ENCODE data around the gene HMMR.

Gene HMMR

DNA sequence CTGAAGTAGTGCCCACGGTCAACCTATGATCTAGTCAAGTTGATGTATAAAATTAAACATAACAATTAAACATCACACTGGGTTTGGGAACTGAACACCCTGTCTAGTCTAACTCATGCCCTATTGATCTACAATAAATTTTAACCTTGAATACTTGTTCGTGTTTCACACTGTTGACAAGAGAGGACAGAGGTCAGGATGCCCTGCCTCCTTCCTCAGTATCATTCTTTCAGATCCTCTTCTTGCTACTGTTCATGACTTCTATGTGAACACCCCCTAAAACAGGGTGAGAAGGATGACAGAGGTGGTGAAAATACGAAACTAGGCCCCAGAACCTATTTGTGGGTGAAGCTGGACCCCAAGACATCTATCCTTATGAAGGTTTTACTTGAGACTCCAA, 36.9 kb downstream of the HMMR start:
- no peak overlapping the region for H3K4me3 ChIP-seq (ENCODE audit: low read length)
- no peaks in the 10 kb centered on the region for H3K9me2 ChIP-seq (replicated peaks; ENCODE audit: insufficient read depth, low read length)
- H3K9me3 ChIP-seq (replicated peaks; ENCODE audit: insufficient read depth, low read length), result no peaks in the 10 kb centered on the region
- no peaks in the 10 kb centered on the region for H3K27me3 ChIP-seq (replicated peaks; ENCODE audit: insufficient read depth, low read length)
- no peaks in the 10 kb centered on the region for H3K4me1 ChIP-seq (ENCODE audit: low read length)
- H3K79me2 ChIP-seq (ENCODE audit: low read length), result no peaks in the 10 kb centered on the region
- no peak overlapping the region for H2AFZ ChIP-seq (ENCODE audit: low read length)
- TF ChIP-seq, protein P1, sequence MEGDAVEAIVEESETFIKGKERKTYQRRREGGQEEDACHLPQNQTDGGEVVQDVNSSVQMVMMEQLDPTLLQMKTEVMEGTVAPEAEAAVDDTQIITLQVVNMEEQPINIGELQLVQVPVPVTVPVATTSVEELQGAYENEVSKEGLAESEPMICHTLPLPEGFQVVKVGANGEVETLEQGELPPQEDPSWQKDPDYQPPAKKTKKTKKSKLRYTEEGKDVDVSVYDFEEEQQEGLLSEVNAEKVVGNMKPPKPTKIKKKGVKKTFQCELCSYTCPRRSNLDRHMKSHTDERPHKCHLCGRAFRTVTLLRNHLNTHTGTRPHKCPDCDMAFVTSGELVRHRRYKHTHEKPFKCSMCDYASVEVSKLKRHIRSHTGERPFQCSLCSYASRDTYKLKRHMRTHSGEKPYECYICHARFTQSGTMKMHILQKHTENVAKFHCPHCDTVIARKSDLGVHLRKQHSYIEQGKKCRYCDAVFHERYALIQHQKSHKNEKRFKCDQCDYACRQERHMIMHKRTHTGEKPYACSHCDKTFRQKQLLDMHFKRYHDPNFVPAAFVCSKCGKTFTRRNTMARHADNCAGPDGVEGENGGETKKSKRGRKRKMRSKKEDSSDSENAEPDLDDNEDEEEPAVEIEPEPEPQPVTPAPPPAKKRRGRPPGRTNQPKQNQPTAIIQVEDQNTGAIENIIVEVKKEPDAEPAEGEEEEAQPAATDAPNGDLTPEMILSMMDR (IDR thresholded peaks at IDR 0.05; ENCODE audit: low read length), result no peak
- TF ChIP-seq EZH2phosphoT487 (IDR thresholded peaks at IDR 0.05; ENCODE audit: low read length), result no peak
- TF ChIP-seq EZH2 (optimal IDR thresholded peaks at IDR 0.05; ENCODE audit: low read depth, low read length), result no peak
- H4K20me1 ChIP-seq (ENCODE audit: insufficient read depth, low read length), result no peaks in the 10 kb centered on the region
- no peak for DNase-seq
- H3K27ac ChIP-seq (ENCODE audit: low read length), result no peak overlapping the region
- no peaks in the 10 kb centered on the region for H3F3A ChIP-seq (ENCODE audit: insufficient read depth, low read length)
- H3K36me3 ChIP-seq (replicated peaks; ENCODE audit: insufficient read depth, low read length), result no peaks in the 10 kb centered on the region
- no peak overlapping the region for H3K9ac ChIP-seq (ENCODE audit: low read length)
- no peak overlapping the region for H3K4me2 ChIP-seq (ENCODE audit: low read depth, low read length)

DNA sequence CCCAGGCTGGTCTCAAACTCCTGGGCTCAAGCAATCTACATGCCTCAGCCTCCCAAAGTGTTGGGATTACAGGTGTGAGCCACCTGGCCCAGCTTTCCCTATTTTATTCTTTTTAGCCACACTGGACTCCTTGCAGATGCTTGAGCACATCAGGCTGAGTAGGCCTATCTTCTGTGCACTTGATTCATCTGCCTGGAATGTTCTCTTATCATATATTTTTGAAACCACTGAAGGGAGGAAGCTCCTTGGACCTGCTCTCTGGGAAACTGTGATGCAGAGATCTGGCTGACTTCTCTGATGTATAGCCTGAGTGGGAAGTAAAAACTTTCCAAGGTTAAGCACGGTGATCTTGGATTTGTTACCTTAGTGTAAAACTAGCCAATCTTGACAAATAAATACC, 38.5 kb downstream of the HMMR start:
- DNase-seq, result no peak
- Histone ChIP-seq H3K9me2 (replicated peaks; ENCODE audit: insufficient read depth, low read length) (no peaks in the 10 kb centered on the region), H2AFZ (ENCODE audit: low read length) (no peak overlapping the region)

DNA sequence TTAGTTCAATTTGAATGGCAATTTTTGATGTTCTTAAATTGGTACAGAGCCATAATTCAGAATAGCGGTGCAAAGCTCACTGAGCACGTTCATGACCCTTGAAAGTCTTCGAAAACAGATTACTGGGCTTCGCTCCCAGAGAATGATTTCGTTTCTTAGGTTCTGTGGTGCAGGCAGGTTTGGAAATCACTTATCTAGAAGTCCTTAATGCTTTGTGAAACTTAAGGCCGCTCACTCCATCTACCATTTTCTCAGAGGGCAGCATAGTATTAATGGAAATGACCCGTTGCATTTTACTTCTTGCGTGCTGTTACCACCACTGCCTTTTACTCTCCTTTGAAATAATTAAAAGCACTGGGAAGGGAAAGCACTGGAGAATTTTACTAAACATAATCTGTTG, 42.1 kb downstream of the HMMR start:
- peaks cover 17% of the 10 kb centered on the region for H3K79me2 ChIP-seq (ENCODE audit: low read length)
- H2AFZ ChIP-seq (ENCODE audit: low read length), result peak overlapping the region; percentile 74
- no peaks in the 10 kb centered on the region for H3K9me2 ChIP-seq (replicated peaks; ENCODE audit: insufficient read depth, low read length)
- H3K4me3 ChIP-seq (ENCODE audit: low read length), result peak overlapping the region; percentile 84
- H3K4me2 ChIP-seq (ENCODE audit: low read depth, low read length), result peak overlapping the region; percentile 76
- peak overlapping the region; percentile 94; the same call in 1 of the 2 replicates for H3K9ac ChIP-seq (ENCODE audit: low read length)
- TF ChIP-seq EZH2phosphoT487 (IDR thresholded peaks at IDR 0.05; ENCODE audit: low read length) (no peak), EZH2 (optimal IDR thresholded peaks at IDR 0.05; ENCODE audit: low read depth, low read length) (no peak)
- TF ChIP-seq, protein P1 (IDR thresholded peaks at IDR 0.05; ENCODE audit: low read length), result no peak
- H3K4me1 ChIP-seq (ENCODE audit: low read length), result peaks cover 3% of the 10 kb centered on the region; the same call in 1 of the 2 replicates
- H3K27me3 ChIP-seq (replicated peaks; ENCODE audit: insufficient read depth, low read length), result no peaks in the 10 kb centered on the region
- peak; percentile 8 for DNase-seq
- H4K20me1 ChIP-seq (ENCODE audit: insufficient read depth, low read length), result no peaks in the 10 kb centered on the region
- H3K36me3 ChIP-seq (replicated peaks; ENCODE audit: insufficient read depth, low read length), result no peaks in the 10 kb centered on the region
- H3F3A ChIP-seq (ENCODE audit: insufficient read depth, low read length), result peaks cover 41% of the 10 kb centered on the region
- H3K27ac ChIP-seq (ENCODE audit: low read length), result peak overlapping the region; percentile 98; the same call in 1 of the 2 replicates
- no peaks in the 10 kb centered on the region for H3K9me3 ChIP-seq (replicated peaks; ENCODE audit: insufficient read depth, low read length)

More for the DNA sequence above, 38.5 kb downstream of the HMMR start:
- Histone ChIP-seq H3K27ac (ENCODE audit: low read length) (no peak overlapping the region), H3K79me2 (ENCODE audit: low read length) (no peaks in the 10 kb centered on the region), H4K20me1 (ENCODE audit: insufficient read depth, low read length) (no peaks in the 10 kb centered on the region), H3F3A (ENCODE audit: insufficient read depth, low read length) (peaks cover 15% of the 10 kb centered on the region), H3K36me3 (replicated peaks; ENCODE audit: insufficient read depth, low read length) (no peaks in the 10 kb centered on the region), H3K4me3 (ENCODE audit: low read length) (no peak overlapping the region), H3K4me1 (ENCODE audit: low read length) (no peaks in the 10 kb centered on the region), H3K9me3 (replicated peaks; ENCODE audit: insufficient read depth, low read length) (no peaks in the 10 kb centered on the region), H3K27me3 (replicated peaks; ENCODE audit: insufficient read depth, low read length) (no peaks in the 10 kb centered on the region), H3K4me2 (ENCODE audit: low read depth, low read length) (no peak overlapping the region), H3K9ac (ENCODE audit: low read length) (no peak overlapping the region)
- TF ChIP-seq EZH2phosphoT487 (IDR thresholded peaks at IDR 0.05; ENCODE audit: low read length), result no peak
- TF ChIP-seq, protein P1 (IDR thresholded peaks at IDR 0.05; ENCODE audit: low read length), result no peak
- no peak for TF ChIP-seq EZH2 (optimal IDR thresholded peaks at IDR 0.05; ENCODE audit: low read depth, low read length)
